Measurements from ENCODE around the gene NEDD8. TPM values are rescaled to one million over a fixed set of nuclear protein-coding genes. Genes with fewer than 3 reads are reported as not detected.
A peak's percentile ranks its signal among the peaks of the same experiment; 100 is the strongest.

Gene NEDD8
- total RNA-seq, 3 donors from 2014 or later (not counting 1 experiment from before 2014, with no cell fraction given) = 93.6 to 109 (median 95.9) TPM

- Mint-ChIP-seq H3K27ac (no peak overlapping the region), H3K4me1 (peaks cover 25 to 30% of the 10 kb centered on the region in 2 donors), H3K9me3 (no peaks in the 10 kb centered on the region), H3K36me3 (peaks cover 11% of the 10 kb centered on the region), H3K27me3 (ENCODE audit: low read depth in 2 of 2) (no peaks in the 10 kb centered on the region), H3K4me3 (no peak overlapping the region)
- TF ChIP-seq, protein P1, sequence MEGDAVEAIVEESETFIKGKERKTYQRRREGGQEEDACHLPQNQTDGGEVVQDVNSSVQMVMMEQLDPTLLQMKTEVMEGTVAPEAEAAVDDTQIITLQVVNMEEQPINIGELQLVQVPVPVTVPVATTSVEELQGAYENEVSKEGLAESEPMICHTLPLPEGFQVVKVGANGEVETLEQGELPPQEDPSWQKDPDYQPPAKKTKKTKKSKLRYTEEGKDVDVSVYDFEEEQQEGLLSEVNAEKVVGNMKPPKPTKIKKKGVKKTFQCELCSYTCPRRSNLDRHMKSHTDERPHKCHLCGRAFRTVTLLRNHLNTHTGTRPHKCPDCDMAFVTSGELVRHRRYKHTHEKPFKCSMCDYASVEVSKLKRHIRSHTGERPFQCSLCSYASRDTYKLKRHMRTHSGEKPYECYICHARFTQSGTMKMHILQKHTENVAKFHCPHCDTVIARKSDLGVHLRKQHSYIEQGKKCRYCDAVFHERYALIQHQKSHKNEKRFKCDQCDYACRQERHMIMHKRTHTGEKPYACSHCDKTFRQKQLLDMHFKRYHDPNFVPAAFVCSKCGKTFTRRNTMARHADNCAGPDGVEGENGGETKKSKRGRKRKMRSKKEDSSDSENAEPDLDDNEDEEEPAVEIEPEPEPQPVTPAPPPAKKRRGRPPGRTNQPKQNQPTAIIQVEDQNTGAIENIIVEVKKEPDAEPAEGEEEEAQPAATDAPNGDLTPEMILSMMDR (IDR thresholded peaks at IDR 0.05) = no peak
- Histone ChIP-seq H3K9me3 (ENCODE audit: control insufficient read depth, insufficient read depth, low read length) (no peaks in the 10 kb centered on the region), H3K27me3 (ENCODE audit: control insufficient read depth, insufficient read depth, low read length) (no peaks in the 10 kb centered on the region), H3K4me1 (ENCODE audit: control insufficient read depth, insufficient read depth, low read length) (peaks cover 15% of the 10 kb centered on the region), H3K36me3 (ENCODE audit: control insufficient read depth, insufficient read depth, low read length) (peaks cover 29% of the 10 kb centered on the region), H3K4me3 (ENCODE audit: low read length) (no peak overlapping the region), H3K27ac (ENCODE audit: low read length) (no peak overlapping the region)
- intact Hi-C loops (cut with micrococcal nuclease) = no loop called here
- DNase-seq (no peak), ATAC-seq (no peak)
- 98% methylated on average over 9 of the region's 9 CpGs for WGBS (ENCODE audit: insufficient coverage)
Observed at GRCh38 chr14:24268225-24268624, 36.1 kb upstream of the NEDD8 start.

GRCh38 chr14:24267516-24267915 is 35.3 kb upstream of the NEDD8 start:
- Histone ChIP-seq H3K4me1 (ENCODE audit: control insufficient read depth, insufficient read depth, low read length) (peaks cover 14% of the 10 kb centered on the region), H3K27ac (ENCODE audit: low read length) (no peak overlapping the region), H3K9me3 (ENCODE audit: control insufficient read depth, insufficient read depth, low read length) (no peaks in the 10 kb centered on the region), H3K4me3 (ENCODE audit: low read length) (no peak overlapping the region), H3K27me3 (ENCODE audit: control insufficient read depth, insufficient read depth, low read length) (no peaks in the 10 kb centered on the region), H3K36me3 (ENCODE audit: control insufficient read depth, insufficient read depth, low read length) (peaks cover 29% of the 10 kb centered on the region)
- over 99% methylated on average over 9 of the region's 9 CpGs for WGBS (ENCODE audit: insufficient coverage)
- Mint-ChIP-seq H3K27me3 (ENCODE audit: low read depth in 2 of 2) (no peaks in the 10 kb centered on the region), H3K36me3 (peaks cover 11% of the 10 kb centered on the region), H3K9me3 (no peaks in the 10 kb centered on the region), H3K27ac (peak overlapping the region in 1 of 2 donors; percentile 6), H3K4me3 (peak overlapping the region; percentile 3), H3K4me1 (peaks cover 20 to 24% of the 10 kb centered on the region in 2 donors)
- DNase-seq (no peak), ATAC-seq (no peak)
- intact Hi-C loops (cut with micrococcal nuclease) = no loop called here
- TF ChIP-seq, protein P1 (IDR thresholded peaks at IDR 0.05) = no peak

- Histone ChIP-seq H3K9me3 (ENCODE audit: control insufficient read depth, insufficient read depth, low read length) (no peaks in the 10 kb centered on the region), H3K27ac (ENCODE audit: low read length) (no peak overlapping the region), H3K4me3 (ENCODE audit: low read length) (no peak overlapping the region), H3K27me3 (ENCODE audit: control insufficient read depth, insufficient read depth, low read length) (no peaks in the 10 kb centered on the region), H3K36me3 (ENCODE audit: control insufficient read depth, insufficient read depth, low read length) (peaks cover 29% of the 10 kb centered on the region), H3K4me1 (ENCODE audit: control insufficient read depth, insufficient read depth, low read length) (peaks cover 7% of the 10 kb centered on the region)
- DNase-seq = no peak
- intact Hi-C loops (cut with micrococcal nuclease) = no loop called here
- no peak for ATAC-seq
- H3K4me3 Mint-ChIP-seq = peak overlapping the region; percentile 3
- TF ChIP-seq, protein P1 (IDR thresholded peaks at IDR 0.05) = no peak
- peak overlapping the region in 1 of 2 donors; percentile 6 for H3K27ac Mint-ChIP-seq
- H3K36me3 Mint-ChIP-seq = peaks cover 11% of the 10 kb centered on the region
- WGBS (ENCODE audit: insufficient coverage) = 89% methylated on average over 18 of the region's 18 CpGs
- H3K27me3 Mint-ChIP-seq (ENCODE audit: low read depth in 2 of 2) = no peaks in the 10 kb centered on the region
- peaks cover 11 to 15% of the 10 kb centered on the region in 2 donors for H3K4me1 Mint-ChIP-seq
- H3K9me3 Mint-ChIP-seq = no peaks in the 10 kb centered on the region
Observed at GRCh38 chr14:24266344-24267244, 34.4 kb upstream of the NEDD8 start.
